Astrocyte of the cerebellum (primary cell): Measurements from ENCODE around the gene WDSUB1.

Experiments
- DNase-seq: peaks from one replicate; pipeline ENCODE4 v3.0.0-alpha.2; 2011; ENCODE audit warnings: low read depth
- H3K4me3 ChIP-seq: 2 replicates; pipeline ENCODE4 v1.5.1; 2011; ENCODE audit warnings: mild to moderate bottlenecking, low read depth, low read length, moderate library complexity
- CTCF ChIP-seq: IDR thresholded peaks from 2 replicates; pipeline ENCODE4 v1.5.1; 2012; ENCODE audit warnings: low read length, low read depth, moderate library complexity, mild to moderate bottlenecking; ENCODE audit errors: missing control alignments
- in situ Hi-C: cut with HindIII; loops from 2 replicates; pipeline ENCODE4 v1.10.0; 2017; ENCODE audit warnings: low sequenced_read_pairs

Gene WDSUB1

GRCh38 chr2:159204381-159205144 is 81.9 kb downstream of the WDSUB1 start:
- no peak for TF ChIP-seq CTCF
- in situ Hi-C loops, result no loop called here
- no peak for DNase-seq
- no peak overlapping the region for H3K4me3 ChIP-seq

- no peak for TF ChIP-seq CTCF
- no peak overlapping the region for H3K4me3 ChIP-seq
- DNase-seq, result peak; percentile 98
- in situ Hi-C loops, result no loop called here
Observed at GRCh38 chr2:159202568-159203071, 83.9 kb downstream of the WDSUB1 start.

- DNase-seq, result peak; percentile 40
- H3K4me3 ChIP-seq, result no peak overlapping the region
- in situ Hi-C loops, result no loop called here
- no peak for TF ChIP-seq CTCF
Observed at GRCh38 chr2:159201360-159202063, 85.0 kb downstream of the WDSUB1 start.

- no peak for TF ChIP-seq CTCF
- H3K4me3 ChIP-seq, result no peak overlapping the region
- no peak for DNase-seq
- in situ Hi-C loops, result no loop called here
Observed at GRCh38 chr2:159200498-159200897, 86.0 kb downstream of the WDSUB1 start.

- H3K4me3 ChIP-seq, result no peak overlapping the region
- DNase-seq, result no peak
- TF ChIP-seq CTCF, result no peak
- in situ Hi-C loops, result no loop called here
Observed at GRCh38 chr2:159199761-159200465, 86.6 kb downstream of the WDSUB1 start.

GRCh38 chr2:159199236-159199635 is 87.3 kb downstream of the WDSUB1 start:
- TF ChIP-seq CTCF, result no peak
- no peak overlapping the region for H3K4me3 ChIP-seq
- in situ Hi-C loops, result no loop called here
- DNase-seq, result no peak
